Measurements from ENCODE around the gene NEURL3. TPM values are rescaled to one million over a fixed set of nuclear protein-coding genes. Genes with fewer than 3 reads are reported as not detected.

Gene NEURL3
- total and polyA plus RNA-seq, 2 of the 4 experiments (the other 2 are of a cell fraction) = not detected

DNA sequence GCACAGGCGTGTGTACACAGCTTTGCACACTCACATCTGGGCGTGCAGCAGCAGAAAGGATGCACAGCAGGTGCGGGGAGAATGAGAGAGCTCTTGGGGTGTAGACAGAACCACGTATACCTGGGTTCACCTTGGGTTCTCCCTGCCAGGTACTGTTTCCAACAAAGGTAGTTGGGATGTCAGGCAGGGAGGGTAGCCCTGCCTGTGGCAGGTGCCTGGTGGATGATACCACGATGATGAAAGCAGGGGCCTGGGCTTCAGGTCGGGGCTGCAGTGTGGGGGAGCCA is 24.9 kb upstream of the NEURL3 start:
- intact Hi-C loops (cut with micrococcal nuclease) = no loop called here
- DNase-seq = no peak

More for the DNA sequence above, 24.9 kb upstream of the NEURL3 start:
- no peak overlapping the region for H4K91ac ChIP-seq (ENCODE audit: insufficient read depth, low read depth, low read length)
- H3K27ac ChIP-seq (ENCODE audit: insufficient read depth, low read length) = no peak overlapping the region
- H3K4me3 ChIP-seq (ENCODE audit: insufficient read depth, low read depth, low read length) = no peak overlapping the region
- CTCF ChIA-PET = no interaction called here
- 0 out of 2 replicates have a peak overlapping the region, but pooled peaks have one; percentile 2 for H2BK120ac ChIP-seq (ENCODE audit: low read depth, low read length)
- H3K4me1 ChIP-seq (ENCODE audit: control insufficient read depth, insufficient read depth, low read length) = peaks cover 44% of the 10 kb centered on the region
- no peak overlapping the region for H2BK20ac ChIP-seq (ENCODE audit: low read depth, low read length)
- H3K4ac ChIP-seq (ENCODE audit: low read depth, low read length) = peak overlapping the region; percentile 18; the same call in 1 of the 2 replicates
- no peak overlapping the region for H3K18ac ChIP-seq (ENCODE audit: low read depth, low read length)
- H4K20me1 ChIP-seq (ENCODE audit: insufficient read depth, low read length) = no peaks in the 10 kb centered on the region
- POLR2A ChIA-PET (ENCODE audit: unreplicated experiment) = interaction anchor here (0.6 kb wide), 1 partner anchor 200 kb away, joined by 12 read pairs; no protein-coding TSS in a partner anchor
- H3K9me3 ChIP-seq (ENCODE audit: control insufficient read depth, insufficient read depth, low read length) = no peaks in the 10 kb centered on the region
- H3K9me1 ChIP-seq (ENCODE audit: insufficient read depth, low read length) = peaks cover 14% of the 10 kb centered on the region
- H2BK15ac ChIP-seq (ENCODE audit: low read depth, low read length) = no peak overlapping the region
- H2AK9ac ChIP-seq (replicated peaks; ENCODE audit: low read depth, low read length, poor library complexity) = peak overlapping the region; percentile 23
- H3K23ac ChIP-seq (ENCODE audit: low read depth, low read length) = no peak overlapping the region
- WGBS, 2 experiments (ENCODE audit: extremely low coverage in 2 of 2, insufficient read length in 1 of 2) = no CpG with 5 or more reads among the region's 6 CpGs
- dilution Hi-C loops (cut with HindIII; ENCODE audit: low sequenced_read_pairs, unreplicated experiment) (no loop called here), in situ Hi-C loops (cut with MboI; ENCODE audit: low sequenced_read_pairs) (no loop called here)
- peak overlapping the region; percentile 47 for H2AK5ac ChIP-seq (ENCODE audit: low read depth, low read length)
- H3K4me2 ChIP-seq (ENCODE audit: low read depth, low read length) = no peak overlapping the region
- no peaks in the 10 kb centered on the region for H3K36me3 ChIP-seq (ENCODE audit: control insufficient read depth, insufficient read depth, low read length)
- no peak overlapping the region for H3K56ac ChIP-seq (ENCODE audit: extremely low read depth, insufficient read depth, low read length)
- BruUV-seq (replicated peaks) = no TSS peak
- no peaks in the 10 kb centered on the region; a peak in 1 of 4 replicates for H3K79me1 ChIP-seq (ENCODE audit: low read depth in 1 of 2, low read length in 2 of 2)
- no peak for TF ChIP-seq MAFK (IDR thresholded peaks at IDR 0.05; ENCODE audit: low read depth, low read length)
- TF ChIP-seq RCOR1 (IDR thresholded peaks at IDR 0.05; ENCODE audit: insufficient replicate concordance, low read length) = no peak
- TF ChIP-seq BHLHE40 (IDR thresholded peaks at IDR 0.05; ENCODE audit: low read depth, low read length) = no peak
- no peak for TF ChIP-seq MAZ (IDR thresholded peaks at IDR 0.05; ENCODE audit: borderline replicate concordance, low read depth, low read length)
- no peak for TF ChIP-seq SMC3 (IDR thresholded peaks at IDR 0.05; ENCODE audit: low read depth, low read length)
- TF ChIP-seq, protein P1, sequence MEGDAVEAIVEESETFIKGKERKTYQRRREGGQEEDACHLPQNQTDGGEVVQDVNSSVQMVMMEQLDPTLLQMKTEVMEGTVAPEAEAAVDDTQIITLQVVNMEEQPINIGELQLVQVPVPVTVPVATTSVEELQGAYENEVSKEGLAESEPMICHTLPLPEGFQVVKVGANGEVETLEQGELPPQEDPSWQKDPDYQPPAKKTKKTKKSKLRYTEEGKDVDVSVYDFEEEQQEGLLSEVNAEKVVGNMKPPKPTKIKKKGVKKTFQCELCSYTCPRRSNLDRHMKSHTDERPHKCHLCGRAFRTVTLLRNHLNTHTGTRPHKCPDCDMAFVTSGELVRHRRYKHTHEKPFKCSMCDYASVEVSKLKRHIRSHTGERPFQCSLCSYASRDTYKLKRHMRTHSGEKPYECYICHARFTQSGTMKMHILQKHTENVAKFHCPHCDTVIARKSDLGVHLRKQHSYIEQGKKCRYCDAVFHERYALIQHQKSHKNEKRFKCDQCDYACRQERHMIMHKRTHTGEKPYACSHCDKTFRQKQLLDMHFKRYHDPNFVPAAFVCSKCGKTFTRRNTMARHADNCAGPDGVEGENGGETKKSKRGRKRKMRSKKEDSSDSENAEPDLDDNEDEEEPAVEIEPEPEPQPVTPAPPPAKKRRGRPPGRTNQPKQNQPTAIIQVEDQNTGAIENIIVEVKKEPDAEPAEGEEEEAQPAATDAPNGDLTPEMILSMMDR (conservative IDR thresholded peaks at IDR 0.05; ENCODE audit: low read depth, low read length) = no peak
- TF ChIP-seq RAD21 (IDR thresholded peaks at IDR 0.05; ENCODE audit: low read length) = no peak
- H2BK5ac ChIP-seq (ENCODE audit: low read depth, low read length, poor library complexity, severe bottlenecking) = no peak overlapping the region
- H3K14ac ChIP-seq (replicated peaks; ENCODE audit: low read depth, low read length) = no peak overlapping the region
- no peak overlapping the region for H3K9ac ChIP-seq (ENCODE audit: low read depth, low read length)
- no peak overlapping the region for H4K5ac ChIP-seq (ENCODE audit: low read depth, low read length)
- no peak overlapping the region for H2AFZ ChIP-seq (replicated peaks; ENCODE audit: low read length, poor library complexity)
- H4K8ac ChIP-seq (ENCODE audit: low read depth in 2 of 2, low read length in 2 of 2) = no peak overlapping the region
- H3K27me3 ChIP-seq (ENCODE audit: control insufficient read depth, insufficient read depth, low read length) = peaks cover 7% of the 10 kb centered on the region
- no peak for ATAC-seq (ENCODE audit: low read depth)
